ENCODE measurements around the gene FHOD3.

DNA sequence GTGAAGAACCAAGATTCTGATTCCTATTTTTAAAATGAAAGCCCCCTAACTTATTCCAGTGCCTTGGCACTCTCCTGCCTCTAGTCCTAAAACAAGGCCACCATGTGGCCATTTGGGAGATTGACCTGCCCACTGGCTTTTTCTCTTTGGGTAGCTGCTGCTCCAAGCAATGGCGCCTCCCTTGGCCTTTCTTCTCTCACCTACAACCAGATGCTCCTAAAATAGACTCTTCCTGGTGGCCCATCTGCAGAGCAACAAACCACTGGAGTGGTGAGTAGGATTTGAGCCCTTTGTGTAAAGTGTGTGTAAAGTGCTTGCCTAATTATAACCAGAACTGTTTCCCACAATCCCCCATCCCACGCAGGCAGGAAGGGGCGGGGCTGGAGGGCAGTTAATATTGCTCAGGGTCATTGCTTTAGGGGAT is 114.2 kb downstream of the FHOD3 start:
- TF ChIP-seq CTCF (conservative IDR thresholded peaks at IDR 0.05; ENCODE audit: low read length) (peak; percentile 63), EZH2phosphoT487 (IDR thresholded peaks at IDR 0.05; ENCODE audit: borderline replicate concordance) (no peak)
